ENCODE measurements around the gene GPR25.
A peak's percentile ranks its signal among the peaks of the same experiment; 100 is the strongest.

DNA sequence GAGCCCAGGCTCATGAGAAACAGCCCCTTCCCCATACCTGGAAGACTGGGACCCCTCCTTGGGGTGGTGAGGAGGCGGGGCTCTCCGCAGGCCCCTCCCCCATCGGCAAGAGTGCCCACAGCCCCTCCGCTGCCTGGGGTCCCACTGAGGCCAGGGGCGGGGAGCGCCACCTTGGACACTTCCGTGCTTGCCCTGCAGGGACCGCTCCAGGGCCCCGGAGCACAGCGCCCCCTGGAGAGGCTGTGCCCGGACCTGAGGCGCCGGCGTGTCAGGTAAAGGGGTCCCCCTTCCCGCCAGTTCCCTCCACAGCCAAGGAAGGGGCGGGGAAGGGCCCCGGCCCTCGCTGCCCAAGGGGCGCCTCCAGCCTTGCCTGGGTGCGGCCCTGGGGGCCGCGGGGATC, 43.4 kb downstream of the GPR25 start:
- TF ChIP-seq, protein P1, sequence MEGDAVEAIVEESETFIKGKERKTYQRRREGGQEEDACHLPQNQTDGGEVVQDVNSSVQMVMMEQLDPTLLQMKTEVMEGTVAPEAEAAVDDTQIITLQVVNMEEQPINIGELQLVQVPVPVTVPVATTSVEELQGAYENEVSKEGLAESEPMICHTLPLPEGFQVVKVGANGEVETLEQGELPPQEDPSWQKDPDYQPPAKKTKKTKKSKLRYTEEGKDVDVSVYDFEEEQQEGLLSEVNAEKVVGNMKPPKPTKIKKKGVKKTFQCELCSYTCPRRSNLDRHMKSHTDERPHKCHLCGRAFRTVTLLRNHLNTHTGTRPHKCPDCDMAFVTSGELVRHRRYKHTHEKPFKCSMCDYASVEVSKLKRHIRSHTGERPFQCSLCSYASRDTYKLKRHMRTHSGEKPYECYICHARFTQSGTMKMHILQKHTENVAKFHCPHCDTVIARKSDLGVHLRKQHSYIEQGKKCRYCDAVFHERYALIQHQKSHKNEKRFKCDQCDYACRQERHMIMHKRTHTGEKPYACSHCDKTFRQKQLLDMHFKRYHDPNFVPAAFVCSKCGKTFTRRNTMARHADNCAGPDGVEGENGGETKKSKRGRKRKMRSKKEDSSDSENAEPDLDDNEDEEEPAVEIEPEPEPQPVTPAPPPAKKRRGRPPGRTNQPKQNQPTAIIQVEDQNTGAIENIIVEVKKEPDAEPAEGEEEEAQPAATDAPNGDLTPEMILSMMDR (IDR thresholded peaks at IDR 0.05 in 2 of 3, conservative IDR thresholded peaks at IDR 0.05 in 1 of 3; ENCODE audit: borderline replicate concordance in 1 of 3, insufficient read depth in 1 of 3, low read depth in 2 of 3, low read length in 2 of 3): peak; percentile 50 to 88 (median 59)
- TF ChIP-seq POLR2A (IDR thresholded peaks at IDR 0.05; ENCODE audit: borderline replicate concordance, extremely low read depth, insufficient read depth, insufficient read length): no peak
- TF ChIP-seq, protein P2, sequence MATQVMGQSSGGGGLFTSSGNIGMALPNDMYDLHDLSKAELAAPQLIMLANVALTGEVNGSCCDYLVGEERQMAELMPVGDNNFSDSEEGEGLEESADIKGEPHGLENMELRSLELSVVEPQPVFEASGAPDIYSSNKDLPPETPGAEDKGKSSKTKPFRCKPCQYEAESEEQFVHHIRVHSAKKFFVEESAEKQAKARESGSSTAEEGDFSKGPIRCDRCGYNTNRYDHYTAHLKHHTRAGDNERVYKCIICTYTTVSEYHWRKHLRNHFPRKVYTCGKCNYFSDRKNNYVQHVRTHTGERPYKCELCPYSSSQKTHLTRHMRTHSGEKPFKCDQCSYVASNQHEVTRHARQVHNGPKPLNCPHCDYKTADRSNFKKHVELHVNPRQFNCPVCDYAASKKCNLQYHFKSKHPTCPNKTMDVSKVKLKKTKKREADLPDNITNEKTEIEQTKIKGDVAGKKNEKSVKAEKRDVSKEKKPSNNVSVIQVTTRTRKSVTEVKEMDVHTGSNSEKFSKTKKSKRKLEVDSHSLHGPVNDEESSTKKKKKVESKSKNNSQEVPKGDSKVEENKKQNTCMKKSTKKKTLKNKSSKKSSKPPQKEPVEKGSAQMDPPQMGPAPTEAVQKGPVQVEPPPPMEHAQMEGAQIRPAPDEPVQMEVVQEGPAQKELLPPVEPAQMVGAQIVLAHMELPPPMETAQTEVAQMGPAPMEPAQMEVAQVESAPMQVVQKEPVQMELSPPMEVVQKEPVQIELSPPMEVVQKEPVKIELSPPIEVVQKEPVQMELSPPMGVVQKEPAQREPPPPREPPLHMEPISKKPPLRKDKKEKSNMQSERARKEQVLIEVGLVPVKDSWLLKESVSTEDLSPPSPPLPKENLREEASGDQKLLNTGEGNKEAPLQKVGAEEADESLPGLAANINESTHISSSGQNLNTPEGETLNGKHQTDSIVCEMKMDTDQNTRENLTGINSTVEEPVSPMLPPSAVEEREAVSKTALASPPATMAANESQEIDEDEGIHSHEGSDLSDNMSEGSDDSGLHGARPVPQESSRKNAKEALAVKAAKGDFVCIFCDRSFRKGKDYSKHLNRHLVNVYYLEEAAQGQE (IDR thresholded peaks at IDR 0.05; ENCODE audit: low read depth): no peak
- no peak for TF ChIP-seq SIN3A (IDR thresholded peaks at IDR 0.05; ENCODE audit: low read depth)
- TF ChIP-seq EZH2 (IDR thresholded peaks at IDR 0.05): no peak
- TF ChIP-seq SP1 (IDR thresholded peaks at IDR 0.05; ENCODE audit: low read depth): no peak
- TF ChIP-seq POLR2AphosphoS5 (IDR thresholded peaks at IDR 0.05; ENCODE audit: low read depth, low read length): no peak
- TF ChIP-seq RAD21 (IDR thresholded peaks at IDR 0.05; ENCODE audit: low read depth): no peak
- TF ChIP-seq, protein P3, sequence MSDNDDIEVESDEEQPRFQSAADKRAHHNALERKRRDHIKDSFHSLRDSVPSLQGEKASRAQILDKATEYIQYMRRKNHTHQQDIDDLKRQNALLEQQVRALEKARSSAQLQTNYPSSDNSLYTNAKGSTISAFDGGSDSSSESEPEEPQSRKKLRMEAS (IDR thresholded peaks at IDR 0.05): no peak
- TF ChIP-seq, protein P4, sequence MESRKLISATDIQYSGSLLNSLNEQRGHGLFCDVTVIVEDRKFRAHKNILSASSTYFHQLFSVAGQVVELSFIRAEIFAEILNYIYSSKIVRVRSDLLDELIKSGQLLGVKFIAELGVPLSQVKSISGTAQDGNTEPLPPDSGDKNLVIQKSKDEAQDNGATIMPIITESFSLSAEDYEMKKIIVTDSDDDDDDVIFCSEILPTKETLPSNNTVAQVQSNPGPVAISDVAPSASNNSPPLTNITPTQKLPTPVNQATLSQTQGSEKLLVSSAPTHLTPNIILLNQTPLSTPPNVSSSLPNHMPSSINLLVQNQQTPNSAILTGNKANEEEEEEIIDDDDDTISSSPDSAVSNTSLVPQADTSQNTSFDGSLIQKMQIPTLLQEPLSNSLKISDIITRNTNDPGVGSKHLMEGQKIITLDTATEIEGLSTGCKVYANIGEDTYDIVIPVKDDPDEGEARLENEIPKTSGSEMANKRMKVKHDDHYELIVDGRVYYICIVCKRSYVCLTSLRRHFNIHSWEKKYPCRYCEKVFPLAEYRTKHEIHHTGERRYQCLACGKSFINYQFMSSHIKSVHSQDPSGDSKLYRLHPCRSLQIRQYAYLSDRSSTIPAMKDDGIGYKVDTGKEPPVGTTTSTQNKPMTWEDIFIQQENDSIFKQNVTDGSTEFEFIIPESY (IDR thresholded peaks at IDR 0.05; ENCODE audit: extremely low read depth, insufficient replicate concordance, low read length): no peak
- TF ChIP-seq SRF (IDR thresholded peaks at IDR 0.05; ENCODE audit: low read depth): no peak
- TF ChIP-seq TCF7L2 (IDR thresholded peaks at IDR 0.05; ENCODE audit: borderline replicate concordance, extremely low read depth, insufficient read depth, insufficient read length): no peak

Data from HCT116 (cell line).